GM12801 (cell line): ENCODE results near the gene CERK.

ENCODE experiments used
- CTCF ChIP-seq: IDR thresholded peaks from one replicate; pipeline ENCODE4 v1.5.1; 2011; ENCODE audit warnings: control low read depth; ENCODE audit not compliant: insufficient read length; ENCODE audit errors: extremely low read depth

CERK gene

GRCh38 chr22:46664301-46664855, 73.7 kb downstream of the CERK start:
- TF ChIP-seq CTCF, result no peak

GRCh38 chr22:46663436-46664100, 74.5 kb downstream of the CERK start:
- TF ChIP-seq CTCF, result no peak

- TF ChIP-seq CTCF, result no peak
Observed at GRCh38 chr22:46663001-46663400, 75.1 kb downstream of the CERK start.

- no peak for TF ChIP-seq CTCF
Observed at GRCh38 chr22:46662226-46662625, 75.8 kb downstream of the CERK start.

GRCh38 chr22:46661221-46661851, 76.7 kb downstream of the CERK start:
- no peak for TF ChIP-seq CTCF

GRCh38 chr22:46660604-46661201, 77.3 kb downstream of the CERK start:
- TF ChIP-seq CTCF, result no peak

GRCh38 chr22:46659791-46660186, 78.3 kb downstream of the CERK start:
- TF ChIP-seq CTCF, result no peak
